ENCODE results near the gene ELMO1.

ELMO1 gene

DNA sequence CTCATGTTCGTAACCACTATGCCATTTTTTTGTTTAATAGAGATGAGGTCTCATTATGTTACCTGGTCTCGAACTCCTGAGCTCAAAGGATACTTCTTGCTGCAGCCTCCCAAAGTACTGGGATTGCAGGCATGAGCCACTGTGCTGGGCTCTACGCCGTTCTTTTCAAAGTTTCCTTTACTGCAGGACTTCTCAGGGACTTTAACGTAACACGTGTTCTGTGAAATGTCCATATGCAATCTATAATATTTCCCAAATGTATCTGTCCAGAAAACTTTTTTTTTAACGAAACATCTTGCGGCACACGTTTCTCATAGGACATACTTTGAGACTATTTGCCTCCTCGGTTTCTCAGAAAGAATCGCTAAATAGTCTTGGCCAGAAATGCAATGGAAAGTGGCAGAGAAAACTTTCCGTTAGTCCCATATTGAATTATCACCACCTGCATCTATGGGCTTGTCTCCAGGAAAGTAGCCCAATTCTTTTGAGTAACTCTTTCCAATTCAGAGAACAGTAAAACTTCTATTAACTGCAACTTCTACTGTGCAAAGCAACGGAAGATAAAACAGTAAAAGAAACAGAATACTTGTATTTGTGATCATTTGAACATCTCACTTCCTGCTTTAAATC lies 96.3 kb downstream of the ELMO1 start:
- no peaks in the 10 kb centered on the region for H3K27me3 ChIP-seq (replicated peaks in 2 of 5; ENCODE audit: control insufficient read depth in 4 of 5, insufficient read depth in 5 of 5, low read length in 4 of 5)
- WGBS (ENCODE audit: insufficient coverage) = 25% methylated on average over 9 of the region's 13 CpGs
- peaks cover 33 to 90% (median 72%) of the 10 kb centered on the region in 4 experiments for H3K4me1 ChIP-seq (ENCODE audit: control extremely low read depth in 1 of 4, control insufficient read depth in 4 of 4, insufficient read depth in 4 of 4, low read length in 3 of 4)
- no peak for DNase-seq
- H3K36me3 ChIP-seq (ENCODE audit: control insufficient read depth in 4 of 4, insufficient read depth in 4 of 4, low read length in 3 of 4) = peaks cover 0 to 8% (median 1%) of the 10 kb centered on the region in 4 experiments
- peak overlapping the region in 6 of 7 experiments; percentile 74 to 92 (median 84) for H3K4me3 ChIP-seq (ENCODE audit: control insufficient read depth in 1 of 7, extremely low read depth in 1 of 7, insufficient read depth in 4 of 7, low read depth in 2 of 7, low read length in 6 of 7)
- H3K27ac ChIP-seq (ENCODE audit: insufficient read depth in 1 of 2, low read depth in 1 of 2, low read length in 2 of 2, poor library complexity in 1 of 2, severe bottlenecking in 2 of 2) = peak overlapping the region; percentile 13 to 83
- ChIA-PET POLR2A (interaction anchor here (1.2 to 1.6 kb wide), 5 partner anchors 9 to 155 kb away, joined by 3 to 8 read pairs (median 5); no protein-coding TSS in a partner anchor), CTCF (interaction anchor here (0.8 to 6.9 kb wide), 27 partner anchors 10 to 479 kb away, joined by 3 to 64 read pairs (median 6); partner anchors contain the start of gene ELMO1)
- H3K9me3 ChIP-seq (ENCODE audit: control extremely low read depth in 1 of 5, control insufficient read depth in 4 of 5, insufficient read depth in 2 of 5, low read depth in 1 of 5, low read length in 4 of 5) = no peaks in the 10 kb centered on the region

DNA sequence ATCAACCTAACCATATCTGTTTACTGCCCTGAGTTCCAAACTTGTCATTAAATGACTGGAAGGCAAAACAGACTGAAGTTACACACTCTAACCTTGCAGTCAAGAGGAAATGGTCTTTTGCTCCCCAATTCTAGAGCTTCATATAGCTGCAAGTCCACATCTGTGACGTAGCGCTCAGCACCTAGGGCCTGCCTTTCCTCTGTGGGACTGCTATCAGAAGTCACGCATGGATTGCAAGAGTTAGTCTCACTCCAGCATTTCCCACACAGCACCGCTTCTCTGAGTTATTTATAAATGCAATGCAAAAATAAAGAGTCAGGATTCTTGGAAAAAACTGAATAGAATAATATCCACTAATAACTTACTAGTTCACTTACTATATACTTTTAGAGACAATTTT lies 96.9 kb downstream of the ELMO1 start:
- 29% methylated on average over 1 of the region's 4 CpGs for WGBS (ENCODE audit: insufficient coverage)
- ChIA-PET POLR2A (interaction anchor here (1.3 to 1.4 kb wide), 2 partner anchors 9 to 79 kb away, joined by 4 to 8 read pairs; no protein-coding TSS in a partner anchor), CTCF (interaction anchor here (0.8 to 6.9 kb wide), 27 partner anchors 9 to 143 kb away, joined by 3 to 64 read pairs (median 5); partner anchors contain the start of gene ELMO1)
- Histone ChIP-seq H3K9me3 (ENCODE audit: control extremely low read depth in 1 of 5, control insufficient read depth in 4 of 5, insufficient read depth in 2 of 5, low read depth in 1 of 5, low read length in 4 of 5) (no peaks in the 10 kb centered on the region), H3K27me3 (replicated peaks in 2 of 5; ENCODE audit: control insufficient read depth in 4 of 5, insufficient read depth in 5 of 5, low read length in 4 of 5) (no peaks in the 10 kb centered on the region), H3K4me3 (ENCODE audit: control insufficient read depth in 1 of 7, extremely low read depth in 1 of 7, insufficient read depth in 4 of 7, low read depth in 2 of 7, low read length in 6 of 7) (peak overlapping the region in 6 of 7 experiments; percentile 74 to 92 (median 84)), H3K27ac (ENCODE audit: insufficient read depth in 1 of 2, low read depth in 1 of 2, low read length in 2 of 2, poor library complexity in 1 of 2, severe bottlenecking in 2 of 2) (peak overlapping the region; percentile 13 to 83), H3K4me1 (ENCODE audit: control extremely low read depth in 1 of 4, control insufficient read depth in 4 of 4, insufficient read depth in 4 of 4, low read length in 3 of 4) (peaks cover 33 to 90% (median 71%) of the 10 kb centered on the region in 4 experiments), H3K36me3 (ENCODE audit: control insufficient read depth in 4 of 4, insufficient read depth in 4 of 4, low read length in 3 of 4) (peaks cover 0 to 8% (median 1%) of the 10 kb centered on the region in 4 experiments)
- DNase-seq = peak in 1 of 3 donors; percentile 53

DNA sequence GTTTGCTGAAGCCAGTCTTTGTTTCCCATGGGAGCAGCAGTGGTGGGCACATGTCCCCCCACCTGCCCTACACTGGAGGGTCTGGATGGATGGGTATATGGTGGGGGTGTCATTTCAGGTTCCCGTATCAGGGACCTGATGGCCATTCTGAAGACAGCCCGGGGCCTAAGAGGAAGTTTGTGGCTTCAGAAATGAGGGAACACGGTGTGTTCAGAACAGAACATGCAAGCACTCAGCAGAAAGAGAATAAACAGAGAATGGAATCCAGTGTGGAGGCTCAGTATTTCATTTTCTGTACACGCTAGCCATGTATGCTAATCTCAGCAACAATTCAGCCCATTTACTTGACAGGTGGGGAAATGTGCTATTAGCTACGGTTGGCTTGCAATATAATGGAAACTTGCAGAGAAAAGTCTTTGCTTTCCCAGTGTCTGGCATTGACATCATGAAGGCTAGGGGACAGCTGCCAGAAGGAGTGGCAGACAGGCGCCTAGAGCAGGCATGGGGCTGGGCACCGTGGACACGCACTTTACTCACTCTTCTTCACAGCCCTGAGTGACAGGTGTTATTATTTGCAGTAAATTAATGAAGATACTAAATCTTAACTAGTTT lies 98.6 kb downstream of the ELMO1 start:
- CTCF ChIA-PET = interaction anchor here (1.1 to 6.9 kb wide), 8 partner anchors 16 to 149 kb away, joined by 3 to 64 read pairs (median 16); partner anchors contain the start of gene ELMO1
- WGBS (ENCODE audit: insufficient coverage) = 3% methylated on average over 5 of the region's 8 CpGs
- POLR2A ChIA-PET = no interaction called here

DNA sequence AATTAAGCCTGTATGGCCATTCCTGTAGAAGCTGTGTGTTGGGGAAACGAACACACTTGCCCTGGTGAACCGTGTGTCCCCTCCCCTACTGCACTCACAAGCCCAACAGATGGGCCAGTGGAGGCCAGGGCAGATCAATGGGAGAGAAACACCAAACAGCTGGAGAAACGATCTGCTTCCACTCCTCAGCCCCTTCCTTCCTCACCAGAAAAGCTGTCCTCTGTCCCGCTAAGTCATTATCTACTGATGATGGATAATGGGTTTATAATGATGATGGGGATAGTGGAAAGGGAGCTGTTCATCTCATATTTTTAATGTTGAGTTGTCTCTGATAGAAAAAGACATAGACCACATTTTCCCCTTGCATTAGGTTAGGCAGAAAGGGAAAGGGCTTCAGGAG lies 99.7 kb downstream of the ELMO1 start:
- WGBS (ENCODE audit: insufficient coverage) = 50% methylated on average over 3 of the region's 4 CpGs
- POLR2A ChIA-PET = interaction anchor here (0.6 kb wide), 1 partner anchor 133 kb away, joined by 3 read pairs; no protein-coding TSS in a partner anchor
- CTCF ChIA-PET = interaction anchor here (0.9 to 6.6 kb wide), 7 partner anchors 16 to 135 kb away, joined by 3 to 35 read pairs (median 4); no protein-coding TSS in a partner anchor

More for the DNA sequence above, 98.6 kb downstream of the ELMO1 start:
- peak overlapping the region; percentile 34 to 83 for H3K27ac ChIP-seq (ENCODE audit: insufficient read depth in 1 of 2, low read depth in 1 of 2, low read length in 2 of 2, poor library complexity in 1 of 2, severe bottlenecking in 2 of 2)
- peaks cover 0 to 8% (median 1%) of the 10 kb centered on the region in 4 experiments for H3K36me3 ChIP-seq (ENCODE audit: control insufficient read depth in 4 of 4, insufficient read depth in 4 of 4, low read length in 3 of 4)
- H3K4me1 ChIP-seq (ENCODE audit: control extremely low read depth in 1 of 4, control insufficient read depth in 4 of 4, insufficient read depth in 4 of 4, low read length in 3 of 4) = peaks cover 26 to 88% (median 70%) of the 10 kb centered on the region in 4 experiments
- H3K9me3 ChIP-seq (ENCODE audit: control extremely low read depth in 1 of 5, control insufficient read depth in 4 of 5, insufficient read depth in 2 of 5, low read depth in 1 of 5, low read length in 4 of 5) = no peaks in the 10 kb centered on the region
- DNase-seq = peak; percentile 31 to 82 (median 56)
- peak overlapping the region in 6 of 7 experiments; percentile 39 to 92 (median 84) for H3K4me3 ChIP-seq (ENCODE audit: control insufficient read depth in 1 of 7, extremely low read depth in 1 of 7, insufficient read depth in 4 of 7, low read depth in 2 of 7, low read length in 6 of 7)
- no peaks in the 10 kb centered on the region for H3K27me3 ChIP-seq (replicated peaks in 2 of 5; ENCODE audit: control insufficient read depth in 4 of 5, insufficient read depth in 5 of 5, low read length in 4 of 5)

DNA sequence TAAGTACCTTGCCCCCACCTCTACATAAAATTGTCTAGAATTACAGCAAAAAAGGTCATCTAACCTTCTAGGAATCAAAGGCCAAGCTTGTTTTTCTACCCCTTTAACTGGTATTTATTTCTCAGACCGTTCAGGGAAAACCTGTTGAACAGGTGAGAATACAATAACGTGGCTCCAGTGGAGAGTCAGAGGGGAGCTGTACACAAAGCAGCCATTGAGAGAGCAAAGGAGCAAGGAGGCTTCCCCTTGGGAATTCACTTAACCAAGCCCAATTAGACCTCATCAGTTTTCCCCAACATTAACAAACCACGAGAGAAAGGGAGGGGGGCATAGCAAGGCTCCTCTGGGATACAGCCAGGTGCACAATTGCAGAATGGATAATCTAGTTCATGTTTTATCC lies 101.9 kb downstream of the ELMO1 start:
- 60% methylated on average over 1 of the region's 3 CpGs for WGBS (ENCODE audit: insufficient coverage)
- CTCF ChIA-PET = interaction anchor here (2.5 to 3.5 kb wide), 2 partner anchors 14 to 111 kb away, joined by 10 to 15 read pairs; no protein-coding TSS in a partner anchor
- Histone ChIP-seq H3K27ac (ENCODE audit: insufficient read depth in 1 of 2, low read depth in 1 of 2, low read length in 2 of 2, poor library complexity in 1 of 2, severe bottlenecking in 2 of 2) (peak overlapping the region in 1 of 2 experiments; percentile 38), H3K4me1 (ENCODE audit: control extremely low read depth in 1 of 4, control insufficient read depth in 4 of 4, insufficient read depth in 4 of 4, low read length in 3 of 4) (peaks cover 31 to 95% (median 73%) of the 10 kb centered on the region in 4 experiments), H3K4me3 (ENCODE audit: control insufficient read depth in 1 of 7, extremely low read depth in 1 of 7, insufficient read depth in 4 of 7, low read depth in 2 of 7, low read length in 6 of 7) (peak overlapping the region in 2 of 7 experiments; percentile 46 to 85), H3K27me3 (replicated peaks in 2 of 5; ENCODE audit: control insufficient read depth in 4 of 5, insufficient read depth in 5 of 5, low read length in 4 of 5) (no peaks in the 10 kb centered on the region), H3K36me3 (ENCODE audit: control insufficient read depth in 4 of 4, insufficient read depth in 4 of 4, low read length in 3 of 4) (peaks cover 0 to 11% (median 1%) of the 10 kb centered on the region in 4 experiments), H3K9me3 (ENCODE audit: control extremely low read depth in 1 of 5, control insufficient read depth in 4 of 5, insufficient read depth in 2 of 5, low read depth in 1 of 5, low read length in 4 of 5) (no peaks in the 10 kb centered on the region)
- DNase-seq = no peak
- POLR2A ChIA-PET = no interaction called here

More for the DNA sequence above, 99.7 kb downstream of the ELMO1 start:
- peak overlapping the region in 1 of 2 experiments; percentile 18 for H3K27ac ChIP-seq (ENCODE audit: insufficient read depth in 1 of 2, low read depth in 1 of 2, low read length in 2 of 2, poor library complexity in 1 of 2, severe bottlenecking in 2 of 2)
- no peak for DNase-seq
- no peaks in the 10 kb centered on the region for H3K27me3 ChIP-seq (replicated peaks in 2 of 5; ENCODE audit: control insufficient read depth in 4 of 5, insufficient read depth in 5 of 5, low read length in 4 of 5)
- no peaks in the 10 kb centered on the region for H3K9me3 ChIP-seq (ENCODE audit: control extremely low read depth in 1 of 5, control insufficient read depth in 4 of 5, insufficient read depth in 2 of 5, low read depth in 1 of 5, low read length in 4 of 5)
- peak overlapping the region in 5 of 7 experiments; percentile 19 to 92 (median 30) for H3K4me3 ChIP-seq (ENCODE audit: control insufficient read depth in 1 of 7, extremely low read depth in 1 of 7, insufficient read depth in 4 of 7, low read depth in 2 of 7, low read length in 6 of 7)
- peaks cover 29 to 88% (median 70%) of the 10 kb centered on the region in 4 experiments for H3K4me1 ChIP-seq (ENCODE audit: control extremely low read depth in 1 of 4, control insufficient read depth in 4 of 4, insufficient read depth in 4 of 4, low read length in 3 of 4)
- peaks cover 0 to 8% (median 1%) of the 10 kb centered on the region in 4 experiments for H3K36me3 ChIP-seq (ENCODE audit: control insufficient read depth in 4 of 4, insufficient read depth in 4 of 4, low read length in 3 of 4)

DNA sequence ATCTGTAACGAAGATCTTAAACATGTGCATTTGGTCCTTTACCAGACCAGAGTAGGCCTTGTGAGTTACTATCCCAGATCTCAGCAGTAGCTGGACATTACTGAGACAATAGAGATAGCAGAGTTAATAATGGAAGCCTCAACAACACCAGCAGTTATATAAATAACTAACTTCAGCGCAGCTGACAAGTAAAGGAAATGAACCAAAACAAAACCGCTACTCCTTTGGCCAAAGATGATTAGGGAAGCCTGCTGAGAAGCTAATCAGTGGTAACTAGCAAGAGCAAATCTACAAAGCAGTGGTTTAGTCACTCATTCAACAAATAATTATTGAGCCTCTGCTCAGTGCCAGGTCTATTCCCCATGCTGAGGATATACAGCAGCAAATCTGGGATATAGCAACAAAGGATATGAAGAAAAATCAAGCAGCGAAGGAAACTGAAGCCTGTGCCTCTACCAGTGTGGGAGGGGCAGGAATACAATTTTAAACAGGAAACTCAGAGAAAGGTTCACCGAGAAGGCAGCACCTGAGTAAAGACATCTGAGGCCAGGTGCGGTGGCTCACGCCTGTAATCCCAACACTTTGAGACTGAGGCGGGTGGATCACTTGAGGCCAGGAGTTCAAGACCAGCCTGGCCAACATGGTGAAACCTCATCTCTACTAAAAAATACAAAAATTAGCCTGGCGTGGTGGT lies 103.6 kb downstream of the ELMO1 start:
- 49% methylated on average over 9 of the region's 9 CpGs for WGBS (ENCODE audit: insufficient coverage)
- peak overlapping the region; percentile 52 to 93 for H3K27ac ChIP-seq (ENCODE audit: insufficient read depth in 1 of 2, low read depth in 1 of 2, low read length in 2 of 2, poor library complexity in 1 of 2, severe bottlenecking in 2 of 2)
- no peaks in the 10 kb centered on the region for H3K27me3 ChIP-seq (replicated peaks in 2 of 5; ENCODE audit: control insufficient read depth in 4 of 5, insufficient read depth in 5 of 5, low read length in 4 of 5)
- ChIA-PET CTCF (interaction anchor here (1.0 to 2.5 kb wide), 2 partner anchors 110 to 136 kb away, joined by 3 to 10 read pairs; no protein-coding TSS in a partner anchor), POLR2A (no interaction called here)
- H3K9me3 ChIP-seq (ENCODE audit: control extremely low read depth in 1 of 5, control insufficient read depth in 4 of 5, insufficient read depth in 2 of 5, low read depth in 1 of 5, low read length in 4 of 5) = no peaks in the 10 kb centered on the region
- DNase-seq = peak; percentile 33 to 81 (median 70)
- peaks cover 36 to 95% (median 66%) of the 10 kb centered on the region in 4 experiments for H3K4me1 ChIP-seq (ENCODE audit: control extremely low read depth in 1 of 4, control insufficient read depth in 4 of 4, insufficient read depth in 4 of 4, low read length in 3 of 4)
- peaks cover 0 to 24% (median 3%) of the 10 kb centered on the region in 4 experiments for H3K36me3 ChIP-seq (ENCODE audit: control insufficient read depth in 4 of 4, insufficient read depth in 4 of 4, low read length in 3 of 4)
- H3K4me3 ChIP-seq (ENCODE audit: control insufficient read depth in 1 of 7, extremely low read depth in 1 of 7, insufficient read depth in 4 of 7, low read depth in 2 of 7, low read length in 6 of 7) = peak overlapping the region in 3 of 7 experiments; percentile 5 to 40 (median 33)
